OCI-LY1 (cell line): ENCODE results near the gene IL21R.

ENCODE experiments used
- H2AFZ ChIP-seq: fragments of 200-600 bp; sonication (generic), shearing (Covaris generic); 2 replicates; pipeline ENCODE4 v1.6.0; 2014; ENCODE audit warnings: antibody characterized with exemption, mild to moderate bottlenecking, low read length
- H3F3A ChIP-seq: fragments of 200-600 bp; sonication (generic), shearing (Covaris generic); 2 replicates; pipeline ENCODE4 v1.6.0; 2014; ENCODE audit warnings: mild to moderate bottlenecking, antibody characterized with exemption, low read length, moderate library complexity; ENCODE audit not compliant: insufficient read depth
- H3K27ac ChIP-seq: fragments of 200-600 bp; sonication (generic); 2 replicates; pipeline ENCODE4 v1.5.1; 2014; ENCODE audit warnings: low read length, mixed run types, mild to moderate bottlenecking, low read depth; ENCODE audit not compliant: poor library complexity, severe bottlenecking
- H3K27me3 ChIP-seq: fragments of 200-600 bp; sonication (generic); 2 replicates; pipeline ENCODE4 v1.6.0; 2014; ENCODE audit warnings: antibody characterized with exemption, mild to moderate bottlenecking, low read length, moderate library complexity; ENCODE audit not compliant: insufficient read depth
- H3K36me3 ChIP-seq: fragments of 200-600 bp; sonication (generic); 2 replicates; pipeline ENCODE4 v1.6.1; 2014; ENCODE audit warnings: mild to moderate bottlenecking, antibody characterized with exemption, low read length, moderate library complexity, mixed read lengths; ENCODE audit not compliant: insufficient read depth
- H3K4me1 ChIP-seq: fragments of 200-600 bp; sonication (generic); 2 replicates; pipeline ENCODE4 v1.5.1; 2014; ENCODE audit warnings: mild to moderate bottlenecking, low read length, moderate library complexity; ENCODE audit not compliant: insufficient read depth, severe bottlenecking
- H3K4me2 ChIP-seq: fragments of 200-600 bp; sonication (generic), shearing (Covaris generic); 2 replicates; pipeline ENCODE4 v1.6.1; 2014; ENCODE audit warnings: low read length
- H3K4me3 ChIP-seq: fragments of 200-600 bp; sonication (generic); 2 replicates; pipeline ENCODE4 v1.5.1; 2014; ENCODE audit warnings: low read length, low read depth, mild to moderate bottlenecking, mixed read lengths; ENCODE audit not compliant: poor library complexity, severe bottlenecking
- H3K79me2 ChIP-seq: fragments of 200-600 bp; shearing (Covaris generic); 2 replicates; pipeline ENCODE4 v1.6.1; 2016; ENCODE audit warnings: mixed run types, low read length, mixed read lengths; ENCODE audit not compliant: insufficient read depth
- H3K9ac ChIP-seq: fragments of 200-600 bp; sonication (generic), shearing (Covaris generic); 2 replicates; pipeline ENCODE4 v1.6.1; 2014; ENCODE audit warnings: mild to moderate bottlenecking, low read length, mixed read lengths
- H3K9me2 ChIP-seq: fragments of 200-600 bp; sonication (generic), shearing (Covaris generic); 2 replicates; pipeline ENCODE4 v1.6.1; 2014; ENCODE audit warnings: low read depth, mild to moderate bottlenecking, low read length, mixed read lengths
- H3K9me3 ChIP-seq: fragments of 200-600 bp; shearing (Covaris generic); 2 replicates; pipeline ENCODE4 v1.6.1; 2014; ENCODE audit warnings: low read length, mixed read lengths
- H4K20me1 ChIP-seq: fragments of 200-600 bp; sonication (generic), shearing (Covaris generic); 2 replicates; pipeline ENCODE4 v1.6.0; 2016; ENCODE audit warnings: mild to moderate bottlenecking, low read length; ENCODE audit not compliant: insufficient read depth
- EZH2 ChIP-seq: fragments of 200-600 bp; sonication (generic), shearing (Covaris generic); IDR thresholded peaks from 2 replicates; pipeline ENCODE4 v1.8.0; 2017; ENCODE audit warnings: borderline replicate concordance, mixed run types, mild to moderate bottlenecking, antibody characterized with exemption, low read length, moderate library complexity, mixed read lengths
- TF ChIP-seq, protein P1 (sequence below): fragments of 200-600 bp; sonication (generic), shearing (Covaris generic); IDR thresholded peaks from 2 replicates; pipeline ENCODE4 v1.5.1; 2017; ENCODE audit warnings: mild to moderate bottlenecking, antibody characterized with exemption, low read length, moderate library complexity, mixed read lengths

Gene IL21R

DNA sequence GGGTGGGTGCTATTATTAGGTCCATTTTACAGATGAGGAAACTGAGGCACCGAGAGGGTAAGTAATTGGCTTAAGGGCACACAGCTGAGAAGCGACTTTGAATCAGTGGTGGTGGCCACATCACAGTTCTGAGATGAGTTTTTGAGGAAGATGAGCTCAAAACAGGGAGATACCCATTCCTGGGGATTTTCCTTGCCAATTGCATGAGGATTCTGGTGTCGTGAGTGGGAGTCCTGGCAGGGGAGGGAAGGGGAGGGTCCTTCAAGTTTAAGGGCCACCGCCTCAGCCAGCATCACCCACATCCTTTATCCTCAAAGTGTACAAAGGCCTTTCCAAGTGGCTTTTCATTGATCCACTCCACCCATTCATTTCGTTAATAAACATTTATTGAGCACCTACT is 45.3 kb downstream of the IL21R start:
- peaks cover 12% of the 10 kb centered on the region for H3K9me3 ChIP-seq
- H3F3A ChIP-seq = no peaks in the 10 kb centered on the region
- peaks cover 16% of the 10 kb centered on the region for H3K4me1 ChIP-seq
- no peaks in the 10 kb centered on the region for H4K20me1 ChIP-seq
- H2AFZ ChIP-seq = no peak overlapping the region
- no peaks in the 10 kb centered on the region for H3K27me3 ChIP-seq
- no peak overlapping the region for H3K9ac ChIP-seq
- no peaks in the 10 kb centered on the region for H3K36me3 ChIP-seq
- no peaks in the 10 kb centered on the region for H3K9me2 ChIP-seq
- no peaks in the 10 kb centered on the region for H3K79me2 ChIP-seq
- TF ChIP-seq, protein P1, sequence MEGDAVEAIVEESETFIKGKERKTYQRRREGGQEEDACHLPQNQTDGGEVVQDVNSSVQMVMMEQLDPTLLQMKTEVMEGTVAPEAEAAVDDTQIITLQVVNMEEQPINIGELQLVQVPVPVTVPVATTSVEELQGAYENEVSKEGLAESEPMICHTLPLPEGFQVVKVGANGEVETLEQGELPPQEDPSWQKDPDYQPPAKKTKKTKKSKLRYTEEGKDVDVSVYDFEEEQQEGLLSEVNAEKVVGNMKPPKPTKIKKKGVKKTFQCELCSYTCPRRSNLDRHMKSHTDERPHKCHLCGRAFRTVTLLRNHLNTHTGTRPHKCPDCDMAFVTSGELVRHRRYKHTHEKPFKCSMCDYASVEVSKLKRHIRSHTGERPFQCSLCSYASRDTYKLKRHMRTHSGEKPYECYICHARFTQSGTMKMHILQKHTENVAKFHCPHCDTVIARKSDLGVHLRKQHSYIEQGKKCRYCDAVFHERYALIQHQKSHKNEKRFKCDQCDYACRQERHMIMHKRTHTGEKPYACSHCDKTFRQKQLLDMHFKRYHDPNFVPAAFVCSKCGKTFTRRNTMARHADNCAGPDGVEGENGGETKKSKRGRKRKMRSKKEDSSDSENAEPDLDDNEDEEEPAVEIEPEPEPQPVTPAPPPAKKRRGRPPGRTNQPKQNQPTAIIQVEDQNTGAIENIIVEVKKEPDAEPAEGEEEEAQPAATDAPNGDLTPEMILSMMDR = no peak
- no peak for TF ChIP-seq EZH2
- no peak overlapping the region for H3K4me2 ChIP-seq
- H3K27ac ChIP-seq = no peak overlapping the region
- H3K4me3 ChIP-seq = no peak overlapping the region

- Histone ChIP-seq H3K9me3 (peaks cover 12% of the 10 kb centered on the region), H3K27ac (no peak overlapping the region), H3K79me2 (no peaks in the 10 kb centered on the region), H3K9ac (no peak overlapping the region), H3K4me2 (no peak overlapping the region), H4K20me1 (no peaks in the 10 kb centered on the region), H3K27me3 (no peaks in the 10 kb centered on the region; the same call in 1 of the 2 replicates), H3F3A (no peaks in the 10 kb centered on the region), H3K9me2 (no peaks in the 10 kb centered on the region), H3K36me3 (no peaks in the 10 kb centered on the region), H3K4me1 (peaks cover 16% of the 10 kb centered on the region), H3K4me3 (no peak overlapping the region), H2AFZ (no peak overlapping the region)
- no peak for TF ChIP-seq EZH2
- TF ChIP-seq, protein P1 = no peak
Observed at GRCh38 chr16:27448532-27449433, 46.8 kb downstream of the IL21R start.

DNA sequence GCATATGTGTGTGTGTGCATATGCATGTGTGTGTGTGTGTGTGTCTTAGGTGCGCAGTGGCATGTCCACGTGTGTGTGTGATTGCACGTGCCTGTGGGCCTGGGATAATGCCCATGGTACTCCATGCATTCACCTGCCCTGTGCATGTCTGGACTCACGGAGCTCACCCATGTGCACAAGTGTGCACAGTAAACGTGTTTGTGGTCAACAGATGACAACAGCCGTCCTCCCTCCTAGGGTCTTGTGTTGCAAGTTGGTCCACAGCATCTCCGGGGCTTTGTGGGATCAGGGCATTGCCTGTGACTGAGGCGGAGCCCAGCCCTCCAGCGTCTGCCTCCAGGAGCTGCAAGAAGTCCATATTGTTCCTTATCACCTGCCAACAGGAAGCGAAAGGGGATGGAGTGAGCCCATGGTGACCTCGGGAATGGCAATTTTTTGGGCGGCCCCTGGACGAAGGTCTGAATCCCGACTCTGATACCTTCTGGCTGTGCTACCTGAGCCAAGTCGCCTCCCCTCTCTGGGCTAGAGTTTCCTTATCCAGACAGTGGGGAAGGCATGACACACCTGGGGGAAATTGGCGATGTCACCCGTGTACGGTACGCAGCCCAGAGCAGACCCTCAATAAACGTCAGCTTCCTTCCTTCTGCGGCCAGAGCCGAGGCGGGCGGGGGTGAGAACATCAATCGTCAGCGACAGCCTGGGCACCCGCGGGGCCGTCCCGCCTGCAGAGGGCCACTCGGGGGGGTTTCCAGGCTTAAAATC is 47.6 kb downstream of the IL21R start:
- no peaks in the 10 kb centered on the region; the same call in 1 of the 2 replicates for H3K27me3 ChIP-seq
- no peak overlapping the region for H3K4me2 ChIP-seq
- TF ChIP-seq, protein P1 = no peak
- TF ChIP-seq EZH2 = no peak
- H3K9me2 ChIP-seq = no peaks in the 10 kb centered on the region
- peaks cover 6% of the 10 kb centered on the region for H3K9me3 ChIP-seq
- no peaks in the 10 kb centered on the region for H3F3A ChIP-seq
- peaks cover 16% of the 10 kb centered on the region for H3K4me1 ChIP-seq
- H4K20me1 ChIP-seq = no peaks in the 10 kb centered on the region
- no peaks in the 10 kb centered on the region for H3K36me3 ChIP-seq
- H3K27ac ChIP-seq = no peak overlapping the region
- no peak overlapping the region for H3K4me3 ChIP-seq
- H3K79me2 ChIP-seq = no peaks in the 10 kb centered on the region
- no peak overlapping the region for H3K9ac ChIP-seq
- no peak overlapping the region for H2AFZ ChIP-seq
